DND-41 (cell line): Measurements from ENCODE around the gene CHMP2B.

Source experiments
- CTCF ChIP-seq: IDR thresholded peaks from 2 replicates; pipeline ENCODE4 v1.5.1; 2012; ENCODE audit warnings: borderline replicate concordance, low read length, moderate library complexity, mild to moderate bottlenecking; ENCODE audit not compliant: poor library complexity, severe bottlenecking; ENCODE audit errors: extremely low read depth
- EZH2 ChIP-seq: IDR thresholded peaks from 3 replicates; pipeline ENCODE4 v1.6.1; 2012; ENCODE audit warnings: borderline replicate concordance, low read depth, mild to moderate bottlenecking, moderate library complexity, low read length, inconsistent platforms; ENCODE audit not compliant: severe bottlenecking

- no peak for TF ChIP-seq CTCF
- TF ChIP-seq EZH2: no peak
Measured at GRCh38 chr3:87206070-87206469, 21.0 kb upstream of the CHMP2B start.
